SW480 (cell line): Measurements from ENCODE around the gene OSBPL2.

Source experiments
- DNase-seq: peaks from one replicate; pipeline ENCODE4 v3.0.0-alpha.2; 2016; ENCODE audit warnings: low spot score

Gene OSBPL2

GRCh38 chr20:62327726-62328495 lies 89.6 kb downstream of the OSBPL2 start:
- no peak for DNase-seq

GRCh38 chr20:62328684-62329388 lies 90.5 kb downstream of the OSBPL2 start:
- DNase-seq: no peak

DNA sequence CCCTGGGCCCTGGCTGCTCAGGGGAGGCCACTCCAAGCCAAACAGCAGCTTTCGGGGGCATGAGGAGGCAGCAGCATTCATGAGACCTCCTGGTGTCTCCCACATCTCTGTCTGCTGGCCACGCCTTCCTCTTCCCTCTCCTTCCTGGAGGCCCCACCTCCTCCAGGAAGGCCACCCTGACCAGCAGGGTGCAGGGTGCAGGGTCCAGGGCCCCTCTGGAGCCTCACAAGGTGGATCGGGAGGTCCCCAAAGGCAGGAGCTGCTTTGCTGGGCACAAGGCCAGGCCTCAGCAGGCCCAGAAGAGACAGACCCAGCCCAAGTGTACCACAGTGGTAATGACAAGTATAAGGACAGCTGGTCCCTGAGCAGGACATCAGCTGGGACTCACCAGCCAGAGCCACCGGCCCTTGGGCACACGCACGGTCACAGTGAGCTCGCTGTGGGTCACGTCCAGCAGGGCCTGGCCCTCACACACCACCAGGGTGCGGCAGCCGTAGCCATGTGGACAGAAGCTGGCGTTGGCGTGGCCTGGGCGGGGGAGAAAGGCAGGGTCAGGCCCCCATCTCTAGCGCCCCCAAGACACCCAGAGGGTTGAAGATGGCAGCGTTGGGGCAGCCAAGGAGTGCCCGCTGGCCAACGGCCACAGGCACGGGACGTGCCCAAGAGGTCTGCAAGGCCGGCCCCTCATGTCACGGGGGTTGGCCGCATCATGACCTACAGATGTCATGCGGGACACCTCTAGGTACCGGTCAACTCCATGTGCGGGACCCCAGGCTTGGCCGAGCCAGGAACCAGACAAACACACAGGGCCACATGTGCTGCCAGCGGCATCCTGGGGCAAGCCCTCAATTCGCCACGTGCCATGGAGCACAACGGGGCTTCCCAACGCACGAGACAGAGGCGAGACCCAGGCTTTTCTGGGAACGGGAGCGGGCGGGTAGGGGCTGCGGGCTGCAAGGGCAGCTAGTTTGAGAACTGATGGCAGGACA lies 91.4 kb downstream of the OSBPL2 start:
- DNase-seq: no peak

- DNase-seq: no peak
Observed at GRCh38 chr20:62330576-62331317, 92.4 kb downstream of the OSBPL2 start.

DNA sequence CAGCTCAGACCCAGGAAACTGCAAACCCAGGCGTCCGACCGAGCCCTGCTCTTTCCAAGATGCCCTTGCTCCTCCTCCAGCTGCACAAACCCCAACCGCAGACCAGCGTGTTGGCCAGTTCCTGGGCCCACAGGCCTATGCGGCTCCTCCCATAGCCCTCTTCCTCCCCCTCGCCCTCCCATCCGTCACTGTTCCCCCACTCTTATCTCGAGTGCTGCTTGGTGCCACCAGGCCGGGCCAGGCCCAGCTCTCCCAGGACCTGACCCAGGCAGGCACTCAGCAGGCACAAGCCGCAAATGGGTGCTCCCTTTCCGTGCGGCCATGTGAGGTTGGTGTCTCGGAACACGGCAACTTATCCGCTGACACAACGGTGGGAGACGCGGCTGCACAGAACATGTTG lies 93.0 kb downstream of the OSBPL2 start:
- DNase-seq: no peak

- DNase-seq: no peak
Observed at GRCh38 chr20:62332421-62332820, 94.1 kb downstream of the OSBPL2 start.

DNA sequence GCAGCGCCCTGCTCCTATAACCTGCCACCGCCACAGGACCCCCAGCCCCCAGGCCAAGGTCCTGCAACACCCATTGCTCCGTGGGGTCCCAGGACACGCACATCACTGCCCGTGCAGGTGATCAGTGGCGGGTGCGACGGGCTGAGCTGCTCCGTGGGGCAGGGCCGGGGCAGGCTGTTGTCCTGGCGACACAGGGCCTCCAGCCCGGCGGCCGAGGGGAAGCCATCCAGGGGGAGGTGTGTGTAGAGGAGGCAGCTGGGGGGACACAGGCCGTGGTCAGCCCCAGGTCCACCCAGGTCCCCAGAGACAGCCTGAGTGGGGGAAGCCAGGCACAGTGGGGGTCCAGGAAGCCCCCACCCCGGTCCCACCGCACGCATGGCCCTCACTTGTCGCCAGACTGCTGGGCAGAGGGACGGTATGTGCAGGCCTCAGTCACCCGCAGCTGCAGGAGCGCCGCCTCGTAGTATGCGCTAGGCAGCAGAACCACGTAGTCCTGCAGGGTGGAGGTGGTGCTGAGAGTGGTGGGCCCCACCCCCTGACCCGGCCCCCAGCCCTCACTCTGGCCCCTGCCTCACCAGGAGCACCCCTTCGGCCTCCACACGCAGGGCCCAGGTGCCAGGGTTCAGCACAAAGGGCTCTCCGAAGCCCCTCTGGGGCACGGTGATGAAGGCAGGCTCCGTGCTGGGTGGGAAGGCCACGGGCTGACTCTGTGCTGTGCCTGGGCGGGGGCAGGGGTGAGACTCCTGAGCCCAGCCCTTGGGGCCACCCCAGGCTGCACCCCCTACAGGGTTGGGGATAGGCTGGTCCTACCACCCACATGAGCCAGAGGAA lies 94.9 kb downstream of the OSBPL2 start:
- DNase-seq: no peak

GRCh38 chr20:62333820-62334595 lies 95.7 kb downstream of the OSBPL2 start:
- no peak for DNase-seq

GRCh38 chr20:62334881-62335280 lies 96.6 kb downstream of the OSBPL2 start:
- DNase-seq: no peak

- DNase-seq: no peak
Observed at GRCh38 chr20:62335532-62335931, 97.2 kb downstream of the OSBPL2 start.

DNA sequence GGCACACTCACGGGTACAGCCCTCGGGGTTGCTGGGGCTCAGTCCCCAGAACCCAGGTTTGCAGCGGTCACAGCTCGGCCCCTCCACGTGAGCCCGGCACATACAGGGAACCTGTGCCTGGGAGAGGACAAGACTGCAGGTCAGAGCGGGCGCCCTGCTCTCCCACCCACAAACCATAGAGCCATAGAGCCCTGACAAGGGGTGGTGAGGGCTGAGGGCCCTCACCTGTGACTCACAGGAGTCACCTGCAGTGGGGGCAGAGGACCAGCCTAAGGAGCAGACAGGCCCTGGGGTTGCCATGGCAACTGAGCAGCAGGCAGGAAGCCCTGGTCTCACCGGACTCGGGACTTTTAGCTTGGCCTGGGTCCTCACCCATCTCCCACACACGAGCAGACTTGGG lies 98.0 kb downstream of the OSBPL2 start:
- no peak for DNase-seq

- DNase-seq: no peak
Observed at GRCh38 chr20:62336775-62337557, 98.6 kb downstream of the OSBPL2 start.

DNA sequence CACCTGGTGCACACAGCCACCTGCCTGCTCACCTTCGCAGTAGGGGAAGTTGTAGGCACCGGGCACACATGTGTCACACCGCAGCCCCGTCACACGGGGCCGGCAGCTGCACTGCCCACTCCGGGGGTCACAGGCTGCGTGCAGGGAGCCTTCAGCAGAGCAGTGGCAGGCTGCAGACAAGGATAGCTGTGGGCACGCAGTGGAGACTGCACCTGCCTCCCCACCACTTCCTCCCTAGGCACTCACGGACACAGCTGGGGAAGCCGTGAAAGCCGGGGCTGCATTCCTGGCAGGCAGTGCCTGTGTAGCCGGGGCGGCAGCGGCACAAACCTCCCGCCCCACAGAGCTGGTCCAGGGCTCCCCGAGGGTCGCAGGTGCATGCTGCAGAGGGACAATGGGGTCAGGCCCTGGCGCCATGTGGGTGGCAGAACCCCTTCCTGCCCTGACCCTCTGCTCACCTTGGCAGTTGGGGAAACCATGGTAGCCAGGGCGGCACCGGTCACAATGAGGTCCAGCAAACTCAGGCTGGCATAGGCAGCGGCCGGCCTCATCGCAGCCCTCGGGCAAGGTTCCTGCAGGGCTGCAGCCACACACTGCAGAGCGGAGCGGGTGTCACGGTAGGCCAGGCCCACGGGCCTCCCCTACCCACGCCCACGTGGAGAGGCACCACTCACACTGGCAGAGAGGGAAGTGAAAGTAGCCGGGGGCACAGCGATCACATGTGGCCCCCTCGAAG lies 99.4 kb downstream of the OSBPL2 start:
- DNase-seq: no peak

- no peak for DNase-seq
Observed at GRCh38 chr20:62338294-62338620, 99.9 kb downstream of the OSBPL2 start.

DNA sequence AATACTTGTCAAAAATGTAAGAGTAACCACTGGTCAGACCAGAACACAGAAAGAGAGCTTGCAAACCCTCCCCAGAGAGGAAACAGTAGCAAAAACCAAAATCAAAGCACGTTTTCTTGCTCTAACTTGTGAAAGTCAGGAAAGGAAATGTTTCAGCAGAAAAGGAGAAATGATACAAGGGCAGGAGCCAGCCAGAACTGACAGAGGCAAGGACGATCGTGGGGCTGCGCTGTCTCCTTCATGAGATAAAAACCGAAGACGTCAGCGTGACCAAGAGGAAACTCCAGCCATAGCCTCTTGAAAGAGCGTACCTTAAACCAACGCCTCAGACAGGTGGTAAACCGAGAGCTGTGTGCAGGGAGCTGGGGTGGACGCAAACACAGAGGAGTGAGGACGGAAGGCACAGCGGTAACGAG lies 101.3 kb downstream of the OSBPL2 start:
- DNase-seq: no peak

DNA sequence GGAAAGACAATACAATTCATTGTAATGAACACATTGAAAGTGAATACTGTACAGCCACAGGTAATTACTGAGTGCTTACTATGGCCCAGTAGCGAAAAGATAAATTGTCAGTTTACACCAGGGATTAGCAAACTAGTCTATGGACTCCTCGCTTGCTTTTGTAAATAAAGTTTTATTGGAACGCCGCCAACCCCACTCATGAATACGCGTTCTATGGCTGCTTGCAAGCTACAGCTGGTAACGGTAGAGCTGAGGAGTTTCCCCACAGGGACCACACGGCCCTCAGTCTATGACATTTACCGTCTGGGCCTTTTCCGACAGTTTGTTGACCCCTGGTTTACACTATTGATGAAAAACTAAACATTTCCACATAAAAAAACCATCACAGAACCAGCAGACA lies 104.6 kb downstream of the OSBPL2 start:
- DNase-seq: no peak

- no peak for DNase-seq
Observed at GRCh38 chr20:62344092-62344491, 105.8 kb downstream of the OSBPL2 start.

- DNase-seq: no peak
Observed at GRCh38 chr20:62344782-62345181, 106.5 kb downstream of the OSBPL2 start.
